PC-9 (cell line): ENCODE data around the gene DTYMK.

ENCODE experiments used
- CTCF ChIP-seq: fragments of 200-600 bp; sonication (generic); conservative IDR thresholded peaks from 2 replicates; pipeline ENCODE4 v1.6.1; 2017; ENCODE audit warnings: mixed run types, antibody characterized with exemption, mild to moderate bottlenecking, moderate library complexity
- EZH2 ChIP-seq: fragments of 200-600 bp; sonication (generic); IDR thresholded peaks from 2 replicates; pipeline ENCODE4 v1.8.0; 2017; ENCODE audit warnings: antibody characterized with exemption, low read depth

DNA sequence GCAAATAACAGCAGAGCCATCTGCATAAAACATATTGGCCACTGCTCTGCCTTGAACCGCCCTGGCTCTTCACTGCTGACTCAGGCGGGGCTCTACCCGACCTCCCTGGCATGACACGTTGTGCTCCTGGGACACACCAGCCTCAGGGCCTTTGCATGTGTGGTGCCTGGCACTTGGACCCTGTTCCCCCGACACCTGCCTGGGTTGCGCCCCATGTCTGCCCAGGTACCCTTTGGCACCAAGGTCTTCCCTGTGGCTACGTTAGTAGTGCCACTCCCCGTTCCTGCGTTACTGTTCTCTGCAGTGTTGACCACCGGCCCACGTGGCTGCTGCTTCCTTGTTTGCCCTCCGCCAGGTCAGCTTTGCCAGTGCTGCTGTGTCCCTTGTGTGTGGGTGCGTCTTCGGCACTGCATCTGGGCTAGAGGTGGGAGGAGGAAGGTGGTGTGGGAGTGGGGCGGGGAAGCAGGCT lies 28.8 kb downstream of the DTYMK start:
- TF ChIP-seq CTCF (no peak), EZH2 (no peak)
